Measurements from ENCODE around the gene TMEM109.
A peak's percentile ranks its signal among the peaks of the same experiment; 100 is the strongest.
"Not testable (repeated sequence)": the region's sequence is repeated elsewhere in the genome, so short reads cannot be mapped to it uniquely, and the experiment has no call there.

The TMEM109 gene

DNA sequence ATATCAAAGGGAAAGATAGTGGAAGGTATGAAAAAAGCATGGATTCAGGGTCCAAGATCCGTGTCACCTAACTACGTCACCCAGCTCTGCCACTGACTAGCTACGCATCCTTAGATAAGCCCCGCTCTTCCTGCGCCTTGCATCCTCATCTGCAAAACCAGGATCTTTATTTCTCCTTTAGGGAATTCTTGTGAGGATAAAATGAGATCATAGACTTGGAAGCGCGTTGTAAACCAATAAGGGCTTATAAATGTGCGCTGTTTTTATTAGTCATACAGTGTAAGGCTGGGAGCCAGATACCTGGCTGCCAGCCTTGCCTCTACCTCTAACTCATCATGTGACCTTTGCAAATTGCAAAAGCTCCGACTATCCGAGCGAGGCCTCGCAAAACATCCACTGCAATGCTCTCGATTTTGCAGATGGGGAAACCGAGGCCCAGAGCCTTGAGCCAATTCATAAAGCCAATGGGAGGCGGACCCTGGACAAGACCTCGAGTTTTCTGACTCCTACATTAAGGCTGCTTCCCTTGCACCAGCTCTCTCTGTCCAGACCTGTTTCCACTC lies 8.3 kb upstream of the TMEM109 start:
- peak overlapping the region; percentile 46 for H3K27ac ChIP-seq (ENCODE audit: low read length)

DNA sequence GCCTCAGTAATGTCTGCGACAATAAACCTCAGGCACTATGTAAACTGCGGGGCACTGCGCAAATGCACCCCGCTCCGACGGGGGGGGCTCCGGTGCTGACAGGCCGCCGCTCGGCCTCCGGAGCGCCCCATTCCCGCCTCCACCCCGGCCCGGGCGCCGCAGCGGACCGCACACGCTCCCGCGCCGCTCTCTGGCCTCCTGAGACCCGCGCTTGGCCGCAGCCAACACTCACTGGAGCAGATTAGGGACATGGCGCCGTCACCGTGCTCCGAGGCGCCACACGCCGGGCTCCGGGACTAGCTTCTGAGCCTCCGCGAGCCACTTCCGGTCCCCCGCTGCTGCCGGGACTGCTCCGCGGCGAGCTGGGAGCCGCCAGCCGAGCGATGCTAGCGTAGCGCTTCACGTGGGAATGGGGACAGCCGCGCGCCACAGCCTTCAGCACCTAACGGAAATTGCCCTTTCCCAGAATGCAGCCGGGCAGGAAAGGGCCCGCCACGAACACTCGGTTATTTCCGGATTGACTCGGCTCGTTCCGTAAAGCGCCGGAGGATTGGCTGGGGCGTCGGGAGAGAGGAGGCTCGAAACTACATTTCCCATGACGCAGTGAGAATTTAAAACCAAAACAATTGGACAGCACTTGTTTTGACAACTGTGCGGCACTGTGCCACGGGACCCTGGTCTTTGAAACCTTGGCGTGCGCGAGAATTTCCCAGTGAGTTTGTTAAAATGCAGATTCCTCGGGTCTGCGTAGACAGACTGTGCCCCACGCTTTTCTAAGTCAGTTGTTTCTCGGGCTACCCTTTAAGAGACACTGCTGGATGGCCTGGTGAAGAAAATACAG lies 7.6 kb upstream of the TMEM109 start, which contains the start of gene PRPF19:
TSS of gene PRPF19 (minus strand) at position 454 of the 841 bp plus-strand sequence. CDS start at position 251, 203 bp downstream.
- peak within 1 kb of the TSS; percentile 91 for H3K9ac ChIP-seq (ENCODE audit: low read depth, low read length)
- H3K36me3 ChIP-seq (ENCODE audit: insufficient read depth, low read depth, low read length) = peaks cover 26% of the 10 kb centered on the region
- H3K4me1 ChIP-seq (ENCODE audit: insufficient read depth, low read length) = 0 out of 2 replicates have a peak, but pooled peaks cover 4% of the 10 kb centered on the region
- peak within 1 kb of the TSS; percentile 46 for H3K27ac ChIP-seq (ENCODE audit: low read length)
- peak within 1 kb of the TSS; percentile 98 for H3K4me3 ChIP-seq (ENCODE audit: low read length)
- H3K27me3 ChIP-seq (ENCODE audit: insufficient read depth, low read length) = peaks cover 33% of the 10 kb centered on the region
- H3K9me3 ChIP-seq (ENCODE audit: insufficient read depth, low read depth, low read length) = no peaks in the 10 kb centered on the region

More for the DNA sequence above, 8.3 kb upstream of the TMEM109 start:
- Histone ChIP-seq H3K27me3 (ENCODE audit: insufficient read depth, low read length) (peaks cover 29% of the 10 kb centered on the region), H3K4me1 (ENCODE audit: insufficient read depth, low read length) (0 out of 2 replicates have a peak, but pooled peaks cover 4% of the 10 kb centered on the region), H3K36me3 (ENCODE audit: insufficient read depth, low read depth, low read length) (peaks cover 33% of the 10 kb centered on the region), H3K9me3 (ENCODE audit: insufficient read depth, low read depth, low read length) (no peaks in the 10 kb centered on the region), H3K4me3 (ENCODE audit: low read length) (peak overlapping the region; percentile 98), H3K9ac (ENCODE audit: low read depth, low read length) (peak overlapping the region; percentile 91)

DNA sequence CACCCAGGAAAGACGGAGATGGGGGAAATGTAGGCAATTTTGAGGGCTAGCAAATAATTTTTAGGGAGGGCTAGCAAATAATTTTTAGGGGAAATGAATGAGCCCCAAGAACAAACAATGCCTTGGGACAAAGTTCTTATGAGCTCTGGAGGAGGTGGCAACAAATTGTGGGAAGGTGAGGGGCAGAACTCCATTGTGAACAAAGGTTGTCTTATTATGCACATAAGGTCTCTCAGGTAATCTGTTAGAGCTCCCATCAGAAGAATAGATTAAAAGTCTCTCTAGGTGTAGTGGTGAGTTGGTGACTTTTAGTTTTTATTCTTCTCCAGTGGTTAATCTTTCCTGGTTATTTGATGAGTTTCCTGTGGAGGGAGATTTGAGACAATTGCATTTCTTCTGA lies 5.2 kb upstream of the TMEM109 start:
- H3K4me1 ChIP-seq (ENCODE audit: insufficient read depth, low read length) = peaks cover 10% of the 10 kb centered on the region; the same call in 1 of the 2 replicates
- H3K9me3 ChIP-seq (ENCODE audit: insufficient read depth, low read depth, low read length) = no peaks in the 10 kb centered on the region
- H3K4me3 ChIP-seq (ENCODE audit: low read length) = no peak overlapping the region
- H3K27ac ChIP-seq (ENCODE audit: low read length) = no peak overlapping the region
- H3K36me3 ChIP-seq (ENCODE audit: insufficient read depth, low read depth, low read length) = peaks cover 1% of the 10 kb centered on the region; the same call in 1 of the 2 replicates
- H3K27me3 ChIP-seq (ENCODE audit: insufficient read depth, low read length) = peaks cover 45% of the 10 kb centered on the region
- H3K9ac ChIP-seq (ENCODE audit: low read depth, low read length) = no peak overlapping the region

DNA sequence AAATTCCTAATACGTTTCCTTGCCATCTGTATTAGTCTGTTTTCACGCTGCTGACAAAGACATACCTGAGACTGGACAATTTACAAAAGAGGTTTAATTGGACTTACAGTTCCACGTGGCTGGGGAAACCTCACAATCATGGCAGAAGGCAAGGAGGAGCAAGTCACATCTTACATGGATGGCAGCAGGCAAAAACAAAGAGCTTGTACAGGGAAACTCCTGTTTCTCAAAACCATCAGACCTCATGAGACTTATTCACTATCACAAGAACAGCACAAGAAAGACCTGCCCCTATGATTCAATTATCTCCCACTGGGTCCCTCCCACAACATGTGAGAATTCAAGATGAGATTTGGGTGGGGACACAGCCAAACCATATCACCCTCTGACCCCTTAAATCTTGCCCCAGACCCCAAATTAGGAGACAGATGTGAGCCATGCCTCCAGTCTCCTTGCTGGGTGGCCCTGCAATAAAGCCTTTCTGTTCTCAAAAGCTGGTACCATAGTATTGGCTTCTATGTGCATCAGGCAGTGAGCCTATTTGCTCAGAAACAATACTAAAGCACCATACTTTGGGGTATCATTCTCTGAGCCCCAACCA lies 4.2 kb upstream of the TMEM109 start:
- not testable (repeated sequence) for H3K4me3 ChIP-seq (ENCODE audit: low read length); H3K9ac ChIP-seq (ENCODE audit: low read depth, low read length)

DNA sequence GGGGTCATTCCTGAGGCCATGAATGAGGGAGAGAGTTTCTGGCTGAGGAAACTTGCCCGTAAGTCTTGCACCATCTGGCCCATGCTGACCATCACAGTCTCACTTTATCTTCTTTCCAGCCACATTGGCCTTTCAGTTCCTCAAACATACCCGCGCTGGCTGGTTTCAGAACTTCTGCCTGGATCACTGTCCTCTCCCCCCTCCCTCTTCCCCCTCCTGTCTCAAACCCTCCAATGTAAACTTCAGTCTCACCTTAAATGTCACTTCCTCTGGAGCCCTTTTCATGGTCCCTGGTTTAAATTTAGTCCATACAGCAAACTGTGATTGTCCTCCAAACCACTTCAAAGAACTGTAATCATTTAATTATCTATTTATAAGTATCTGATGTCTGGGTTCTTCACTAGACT lies 3.7 kb upstream of the TMEM109 start:
- no peaks in the 10 kb centered on the region for H3K36me3 ChIP-seq (ENCODE audit: insufficient read depth, low read depth, low read length)
- no peak overlapping the region for H3K4me3 ChIP-seq (ENCODE audit: low read length)
- no peaks in the 10 kb centered on the region for H3K9me3 ChIP-seq (ENCODE audit: insufficient read depth, low read depth, low read length)
- peaks cover 10% of the 10 kb centered on the region; the same call in 1 of the 2 replicates for H3K4me1 ChIP-seq (ENCODE audit: insufficient read depth, low read length)
- H3K27me3 ChIP-seq (ENCODE audit: insufficient read depth, low read length) = peaks cover 50% of the 10 kb centered on the region
- H3K27ac ChIP-seq (ENCODE audit: low read length) = no peak overlapping the region
- no peak overlapping the region for H3K9ac ChIP-seq (ENCODE audit: low read depth, low read length)

More for the DNA sequence above, 4.2 kb upstream of the TMEM109 start:
- Histone ChIP-seq H3K4me1 (ENCODE audit: insufficient read depth, low read length) (peaks cover 10% of the 10 kb centered on the region; the same call in 1 of the 2 replicates), H3K27me3 (ENCODE audit: insufficient read depth, low read length) (peaks cover 45% of the 10 kb centered on the region)
- H3K9me3 ChIP-seq (ENCODE audit: insufficient read depth, low read depth, low read length); H3K36me3 ChIP-seq (ENCODE audit: insufficient read depth, low read depth, low read length); H3K27ac ChIP-seq (ENCODE audit: low read length): not testable (repeated sequence)

DNA sequence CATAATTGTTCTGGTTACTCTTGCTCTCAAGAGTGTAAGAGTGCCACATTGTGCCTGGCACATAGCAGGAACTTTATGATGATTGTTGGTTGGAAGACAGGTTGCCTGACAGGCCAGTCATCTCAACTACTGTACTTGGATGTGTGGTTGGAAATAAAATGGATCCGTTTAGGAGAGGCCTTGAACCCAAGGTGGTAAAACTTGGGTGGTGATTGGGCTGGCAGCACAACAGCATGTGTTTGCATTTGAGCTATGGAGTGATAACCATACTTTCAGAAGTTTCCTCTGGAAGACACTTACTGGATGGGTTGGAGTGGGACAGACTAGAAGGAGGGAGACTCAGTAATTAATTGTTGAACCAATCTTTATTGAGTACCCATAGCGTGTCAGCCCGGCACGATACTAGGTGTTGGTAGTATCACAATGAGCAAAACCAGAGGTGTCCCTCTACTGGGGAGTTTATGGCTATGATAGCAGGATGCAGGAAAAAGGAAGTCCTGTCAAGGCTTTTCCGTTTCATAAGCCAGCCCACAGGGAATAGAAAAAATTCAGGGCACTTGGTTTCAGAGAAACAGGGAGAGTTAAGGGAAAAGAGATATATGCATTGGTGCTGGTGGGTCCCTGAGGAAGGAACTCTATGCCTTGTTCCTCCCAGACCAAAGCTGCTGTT lies 3.1 kb upstream of the TMEM109 start:
- H3K36me3 ChIP-seq (ENCODE audit: insufficient read depth, low read depth, low read length) = no peaks in the 10 kb centered on the region
- H3K9me3 ChIP-seq (ENCODE audit: insufficient read depth, low read depth, low read length) = no peaks in the 10 kb centered on the region
- H3K27ac ChIP-seq (ENCODE audit: low read length) = no peak overlapping the region
- H3K4me3 ChIP-seq (ENCODE audit: low read length) = no peak overlapping the region
- H3K4me1 ChIP-seq (ENCODE audit: insufficient read depth, low read length) = peaks cover 11% of the 10 kb centered on the region; the same call in 1 of the 2 replicates
- H3K9ac ChIP-seq (ENCODE audit: low read depth, low read length) = no peak overlapping the region
- peaks cover 50% of the 10 kb centered on the region for H3K27me3 ChIP-seq (ENCODE audit: insufficient read depth, low read length)

DNA sequence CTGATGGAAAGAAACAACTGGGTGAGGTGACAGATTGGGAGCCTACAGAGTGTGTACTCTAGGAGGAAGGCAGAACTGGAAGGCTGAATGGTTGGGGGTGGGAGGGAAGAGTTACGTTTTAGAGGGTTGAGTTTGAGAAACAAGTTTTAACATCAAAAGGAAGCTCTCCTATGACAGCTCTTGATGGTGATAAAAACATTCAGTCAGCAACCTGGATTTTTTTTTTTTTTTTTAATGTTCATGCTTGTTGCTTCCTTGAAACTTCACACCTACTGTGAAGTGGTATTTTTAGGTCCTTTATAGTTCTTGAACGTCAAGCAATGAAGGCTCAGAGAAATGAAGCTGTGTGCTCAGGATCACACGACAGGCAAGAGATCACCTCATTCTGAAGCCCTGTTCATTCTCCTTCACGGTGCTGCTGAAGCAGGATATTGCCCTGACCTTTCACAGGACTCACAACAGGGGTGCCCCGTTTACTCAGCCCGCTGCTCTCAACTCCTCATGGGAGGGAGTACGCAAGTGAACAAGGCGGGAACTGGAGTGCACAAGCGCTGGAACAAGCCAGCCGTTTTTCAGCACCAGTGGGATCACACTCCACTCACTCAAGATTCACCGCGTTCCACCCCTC lies 1.6 kb upstream of the TMEM109 start:
- Histone ChIP-seq H3K36me3 (ENCODE audit: insufficient read depth, low read depth, low read length) (no peaks in the 10 kb centered on the region; the same call in 1 of the 2 replicates), H3K9me3 (ENCODE audit: insufficient read depth, low read depth, low read length) (no peaks in the 10 kb centered on the region), H3K9ac (ENCODE audit: low read depth, low read length) (no peak overlapping the region), H3K4me3 (ENCODE audit: low read length) (no peak overlapping the region), H3K4me1 (ENCODE audit: insufficient read depth, low read length) (peaks cover 20% of the 10 kb centered on the region), H3K27me3 (ENCODE audit: insufficient read depth, low read length) (peaks cover 50% of the 10 kb centered on the region), H3K27ac (ENCODE audit: low read length) (no peak overlapping the region)

DNA sequence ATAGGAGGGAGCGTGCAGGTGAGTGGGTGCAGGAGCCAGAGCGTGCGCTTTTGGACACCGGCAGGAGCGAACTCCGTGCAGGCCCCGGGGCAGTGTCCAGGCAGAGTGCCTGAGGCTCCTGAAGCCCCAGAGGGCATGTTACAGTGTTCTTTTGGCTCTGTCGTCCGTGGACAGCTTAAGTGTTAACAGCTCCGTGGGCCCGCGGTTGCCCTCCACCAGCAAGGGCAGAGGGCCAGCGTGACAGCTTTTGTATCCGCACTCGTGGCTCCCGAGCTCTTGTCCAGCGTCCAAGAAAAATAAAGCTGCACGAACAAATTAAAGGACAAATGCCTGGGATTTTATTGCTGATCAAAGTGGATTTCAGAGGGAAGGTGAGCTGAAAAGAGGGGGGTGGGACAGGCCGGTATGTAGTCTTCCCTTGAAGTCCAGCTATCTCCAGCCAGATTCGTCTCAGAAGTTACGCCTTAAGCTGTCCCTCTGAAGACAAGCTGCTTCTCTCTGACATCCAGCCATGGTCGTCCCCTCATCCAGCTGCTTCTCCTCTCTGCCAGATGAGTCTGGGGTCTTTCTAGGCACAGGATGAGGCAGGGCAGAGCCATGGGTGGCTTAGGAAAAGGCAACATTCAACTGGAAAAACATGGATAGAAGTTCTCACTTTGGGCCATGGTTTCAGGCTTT lies 968 bp upstream of the TMEM109 start:
- Histone ChIP-seq H3K9me3 (ENCODE audit: insufficient read depth, low read depth, low read length) (no peaks in the 10 kb centered on the region), H3K4me1 (ENCODE audit: insufficient read depth, low read length) (peaks cover 20% of the 10 kb centered on the region), H3K36me3 (ENCODE audit: insufficient read depth, low read depth, low read length) (no peaks in the 10 kb centered on the region; the same call in 1 of the 2 replicates), H3K9ac (ENCODE audit: low read depth, low read length) (peak overlapping the region; percentile 80; the same call in 1 of the 2 replicates), H3K27ac (ENCODE audit: low read length) (peak overlapping the region; percentile 21), H3K4me3 (ENCODE audit: low read length) (peak overlapping the region; percentile 68; the same call in 1 of the 2 replicates), H3K27me3 (ENCODE audit: insufficient read depth, low read length) (peaks cover 45% of the 10 kb centered on the region)

DNA sequence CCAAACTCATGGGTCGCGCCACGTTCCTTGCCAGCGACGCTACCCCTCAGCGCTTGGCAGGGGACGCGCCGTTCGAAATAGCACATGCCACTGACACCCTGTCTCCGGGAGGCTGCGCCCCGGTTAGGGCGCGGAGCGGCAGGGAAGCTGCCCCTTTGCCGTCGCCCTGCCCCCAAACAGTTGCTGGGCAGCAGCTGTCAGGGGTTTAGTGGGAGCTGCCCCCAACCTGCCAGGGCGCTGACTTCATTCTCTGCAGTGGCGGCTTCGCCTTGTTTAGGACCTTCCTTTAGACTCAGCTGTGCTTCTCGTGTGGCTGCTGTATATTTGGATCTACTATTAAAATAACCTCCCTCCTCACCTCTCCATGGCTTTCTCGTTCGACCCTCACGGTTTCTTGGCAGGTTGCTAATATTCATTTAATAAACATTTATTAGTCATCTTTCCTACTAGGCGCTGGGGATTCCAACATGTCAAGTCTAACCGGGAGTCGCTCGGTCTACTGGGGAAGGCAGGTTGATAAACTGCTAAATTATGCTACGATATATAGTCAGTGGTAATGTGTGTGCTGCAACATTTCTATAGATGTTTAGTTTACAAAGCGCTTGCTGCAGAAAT lies 782 bp downstream of the TMEM109 start:
- Histone ChIP-seq H3K9ac (ENCODE audit: low read depth, low read length) (peak overlapping the region; percentile 80; the same call in 1 of the 2 replicates), H3K9me3 (ENCODE audit: insufficient read depth, low read depth, low read length) (no peaks in the 10 kb centered on the region), H3K36me3 (ENCODE audit: insufficient read depth, low read depth, low read length) (peaks cover 6% of the 10 kb centered on the region; the same call in 1 of the 2 replicates), H3K4me1 (ENCODE audit: insufficient read depth, low read length) (peaks cover 20% of the 10 kb centered on the region), H3K27me3 (ENCODE audit: insufficient read depth, low read length) (peaks cover 29% of the 10 kb centered on the region), H3K27ac (ENCODE audit: low read length) (no peak overlapping the region), H3K4me3 (ENCODE audit: low read length) (peak overlapping the region; percentile 68)

DNA sequence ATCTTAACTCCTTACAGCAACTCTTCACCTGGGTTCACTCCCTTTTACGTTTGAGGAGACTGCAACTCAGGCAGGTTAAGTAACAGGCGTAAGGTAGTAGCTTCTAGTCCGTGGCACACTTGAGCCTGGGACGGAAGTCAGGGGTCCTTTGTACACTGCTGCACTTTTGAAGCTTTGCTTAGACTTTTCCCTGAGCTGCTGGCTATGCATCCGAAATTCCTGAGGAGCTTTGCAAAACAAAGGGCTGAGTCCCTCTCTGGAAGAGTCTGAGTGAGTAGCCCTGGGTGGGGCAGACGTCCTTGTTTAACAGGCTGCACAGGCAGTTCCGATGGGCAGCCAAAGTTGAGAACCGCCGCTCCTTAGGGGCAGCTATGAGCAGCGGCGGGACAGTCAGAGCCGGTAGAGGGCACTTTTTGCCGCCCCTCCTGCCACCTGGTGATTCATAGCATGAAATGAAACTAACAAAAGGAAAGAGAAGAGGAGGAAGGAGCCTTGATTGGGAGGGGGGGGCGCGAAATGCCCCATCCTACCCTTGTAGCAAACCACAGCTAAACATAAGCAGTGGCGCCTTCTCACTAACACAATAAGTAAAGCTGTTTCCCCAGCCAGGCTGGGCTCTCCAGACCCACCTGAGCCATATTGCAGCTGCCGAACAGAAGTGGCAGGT lies 1.4 kb downstream of the TMEM109 start:
- Histone ChIP-seq H3K9ac (ENCODE audit: low read depth, low read length) (peak overlapping the region; percentile 80; the same call in 1 of the 2 replicates), H3K36me3 (ENCODE audit: insufficient read depth, low read depth, low read length) (peaks cover 12% of the 10 kb centered on the region), H3K4me1 (ENCODE audit: insufficient read depth, low read length) (peaks cover 20% of the 10 kb centered on the region), H3K4me3 (ENCODE audit: low read length) (peak overlapping the region; percentile 68), H3K27me3 (ENCODE audit: insufficient read depth, low read length) (peaks cover 23% of the 10 kb centered on the region), H3K9me3 (ENCODE audit: insufficient read depth, low read depth, low read length) (no peaks in the 10 kb centered on the region), H3K27ac (ENCODE audit: low read length) (no peak overlapping the region)
